ENCODE measurements around the gene TRPM5.

TRPM5 gene

DNA sequence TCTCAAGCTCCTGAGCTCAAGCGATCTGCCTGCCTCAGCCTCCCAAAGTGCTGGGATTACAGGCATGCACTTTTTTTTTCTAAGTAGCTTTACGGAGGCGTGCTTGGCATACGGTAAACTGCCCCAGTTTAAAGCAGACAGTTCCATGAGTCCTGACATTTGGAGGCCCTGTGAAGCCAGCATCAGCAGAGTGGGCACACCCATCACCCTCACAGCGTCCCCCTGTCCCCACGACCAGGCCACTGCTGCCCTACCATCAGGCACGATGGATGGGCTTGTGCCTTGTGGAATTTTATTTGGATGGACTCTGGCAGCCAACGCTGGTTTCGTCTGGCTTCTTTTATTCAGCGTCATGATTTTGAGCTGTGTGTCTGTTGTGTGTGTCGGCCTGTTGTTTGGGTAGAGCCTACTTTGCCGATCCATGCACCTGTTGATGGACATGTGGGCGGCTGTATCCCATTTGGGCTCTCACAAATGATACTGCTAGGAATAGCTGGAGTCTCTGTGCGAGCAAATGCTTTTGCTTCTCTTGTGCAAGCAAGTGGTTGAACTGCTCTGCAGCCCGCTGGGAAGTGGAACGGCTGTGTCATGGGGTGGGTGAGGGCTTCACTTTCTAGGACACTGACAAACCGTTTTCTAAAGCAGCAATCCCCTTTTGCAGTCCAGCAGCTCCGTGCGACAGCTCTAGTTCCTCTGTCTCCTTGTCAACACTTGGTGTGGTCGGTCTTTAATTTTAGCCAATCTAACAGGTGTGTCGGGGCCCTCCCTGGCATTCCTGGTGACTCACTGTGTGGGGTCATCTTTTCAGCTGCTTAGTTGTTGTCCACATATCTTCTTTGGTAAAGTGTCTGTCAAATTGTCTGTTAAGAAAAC is 24.3 kb upstream of the TRPM5 start:
- no peak for DNase-seq

DNA sequence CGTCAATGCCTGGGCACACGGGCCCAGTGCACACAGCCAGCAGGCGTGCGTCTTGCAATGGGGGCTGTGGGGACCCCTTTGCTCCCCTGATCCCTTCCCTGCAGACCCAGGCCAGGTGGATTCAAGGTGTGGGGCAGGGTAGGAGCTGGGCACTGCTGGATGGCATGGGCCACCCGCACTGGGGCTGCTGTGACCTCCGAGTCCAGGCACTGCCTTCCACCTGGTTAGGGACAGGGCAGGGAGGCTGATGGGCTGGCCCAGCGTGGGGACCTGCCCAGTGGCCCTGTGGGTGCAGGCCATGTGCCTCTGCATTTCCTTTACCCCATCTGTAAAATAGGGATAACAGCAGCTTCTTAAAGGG is 23.4 kb upstream of the TRPM5 start:
- no peak for DNase-seq

- peak; percentile 44 for DNase-seq
These were observed 22.8 kb upstream of the TRPM5 start for GRCh38 chr11:2466869-2467694.

DNA sequence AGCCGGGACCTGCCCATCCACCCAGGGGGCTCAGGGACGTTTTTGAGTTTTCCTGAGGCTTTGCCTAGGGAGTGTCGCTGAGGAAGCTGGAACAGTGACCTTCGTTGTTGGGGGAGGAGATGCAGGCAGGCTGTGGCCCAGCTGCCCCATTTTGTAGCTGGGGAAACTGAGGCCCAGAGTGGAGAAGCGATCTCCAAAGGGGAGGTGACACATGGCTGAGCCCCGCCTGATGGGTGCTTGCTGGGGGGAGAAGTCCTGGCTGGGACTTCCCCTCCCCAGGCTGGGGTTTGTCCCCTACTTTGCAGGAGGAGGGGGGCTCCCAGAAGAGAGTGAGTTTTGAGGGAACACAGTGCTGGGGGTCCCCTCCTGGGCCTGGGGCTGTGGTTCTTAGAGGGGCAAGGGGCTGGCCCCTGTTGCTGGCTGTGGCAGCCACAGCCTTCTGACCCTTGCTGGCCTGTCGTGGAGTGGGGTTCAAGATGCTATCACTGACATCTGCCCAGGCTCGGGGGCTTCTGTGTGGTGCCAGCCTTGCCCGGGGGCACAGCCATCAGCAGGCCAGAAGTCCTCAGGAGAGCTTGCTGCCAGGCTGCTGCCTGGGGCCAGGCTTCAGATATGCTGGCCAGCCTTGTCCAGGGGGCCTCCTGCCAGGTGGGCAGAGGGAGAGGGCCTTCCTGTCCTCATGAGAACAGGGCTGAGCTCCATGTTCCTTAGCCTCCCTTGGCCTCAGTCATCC is 21.9 kb upstream of the TRPM5 start:
- DNase-seq = no peak

- no peak for DNase-seq
These were observed 21.1 kb upstream of the TRPM5 start for GRCh38 chr11:2465202-2466068.

DNA sequence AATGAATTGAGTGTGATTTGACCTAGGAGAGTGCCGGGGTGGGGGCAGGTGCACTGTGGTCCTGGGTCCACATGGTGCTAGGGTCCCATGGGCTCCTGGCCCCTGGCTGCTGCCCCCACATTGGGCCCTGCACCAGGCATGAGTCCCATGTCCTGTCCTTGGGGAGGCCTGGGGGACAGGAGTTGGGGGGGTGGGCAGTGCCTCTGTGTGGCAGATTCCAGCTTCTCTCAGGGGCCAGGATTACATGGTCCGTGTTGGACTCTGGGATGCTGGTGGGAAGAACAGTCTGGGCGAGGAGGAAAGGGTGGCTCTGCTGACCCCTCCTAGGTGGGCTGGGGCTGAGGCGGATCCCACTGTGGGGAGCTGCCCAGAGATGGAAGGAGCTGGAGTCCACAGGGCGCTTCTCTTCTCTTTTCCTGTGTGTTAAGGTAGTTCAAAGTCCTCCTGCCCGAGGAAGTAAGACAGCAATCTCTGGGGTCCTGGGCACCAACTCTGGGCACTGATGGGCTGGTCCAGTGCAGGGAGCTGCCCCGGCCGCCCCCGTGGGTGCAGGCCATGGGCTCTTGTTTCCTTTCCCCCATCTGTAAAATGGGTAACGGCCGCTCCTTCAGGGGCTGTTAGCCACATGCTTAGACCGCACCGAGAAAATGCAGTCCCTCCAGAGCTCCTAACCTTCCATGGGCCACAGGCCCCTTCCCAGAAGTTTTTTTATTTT is 20.3 kb upstream of the TRPM5 start:
- no peak for DNase-seq

DNA sequence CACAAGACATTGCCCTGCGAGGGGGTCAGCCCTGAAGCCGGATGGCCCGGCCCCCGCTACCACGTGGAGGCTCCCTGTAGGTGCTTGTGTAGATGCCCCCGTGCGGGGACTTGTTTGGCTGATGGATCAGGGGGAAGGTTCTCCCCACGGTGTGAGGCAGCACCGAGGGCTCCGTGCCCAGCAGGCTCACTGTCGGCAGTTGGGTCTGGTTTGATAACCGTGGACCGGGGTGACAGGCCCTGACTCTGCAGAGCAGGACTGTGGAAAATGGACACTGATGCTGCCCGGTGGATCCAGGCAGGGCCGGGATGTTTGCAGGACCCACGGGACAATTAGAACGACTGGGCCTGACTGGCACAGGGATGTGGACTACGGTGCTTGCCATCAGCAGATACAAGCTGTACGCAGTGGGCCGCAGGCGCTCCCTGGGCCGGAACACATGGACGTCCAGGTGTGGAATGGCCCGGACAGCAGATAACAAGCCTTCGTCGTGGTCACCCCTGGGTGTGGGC is 19.5 kb upstream of the TRPM5 start:
- DNase-seq = no peak

- DNase-seq = no peak
These were observed 18.9 kb upstream of the TRPM5 start for GRCh38 chr11:2462986-2463765.

- DNase-seq = no peak
These were observed 18.2 kb upstream of the TRPM5 start for GRCh38 chr11:2462543-2462985.

- no peak for DNase-seq
These were observed 17.7 kb upstream of the TRPM5 start for GRCh38 chr11:2461956-2462542.

DNA sequence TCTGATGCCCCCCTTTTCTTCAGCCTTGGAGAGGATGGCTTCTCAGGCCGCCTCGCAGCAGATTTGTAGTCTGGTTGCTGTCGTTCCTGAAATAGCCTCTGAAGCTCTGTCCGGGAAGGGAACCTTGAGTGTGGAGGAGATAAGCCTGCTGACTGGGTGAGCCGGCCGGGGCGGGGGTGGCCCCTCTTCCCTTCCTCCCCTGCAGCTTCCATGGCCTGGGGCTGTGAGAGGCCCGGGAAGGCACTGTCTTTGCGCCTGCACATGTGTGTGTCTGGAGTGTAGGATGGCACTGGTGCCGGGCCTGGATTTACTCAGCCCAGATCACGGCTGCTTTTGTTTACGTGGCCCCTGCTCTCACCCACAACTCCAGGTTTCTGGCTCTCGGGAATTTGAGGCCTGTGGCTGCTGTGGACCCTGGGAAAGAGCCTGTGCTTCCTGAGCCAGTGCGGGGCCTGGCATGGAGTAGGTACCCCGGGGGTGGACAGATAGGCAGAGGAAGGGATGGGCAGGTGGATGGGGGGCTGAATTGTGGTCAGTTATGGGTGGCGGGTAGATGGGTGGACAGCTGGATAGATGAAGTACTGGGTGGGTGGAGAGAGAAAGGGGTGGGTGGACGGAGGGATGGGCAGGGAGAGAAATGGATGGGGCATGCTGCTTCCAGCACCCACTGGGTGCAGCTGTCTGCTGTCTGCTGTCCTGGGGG is 17.1 kb upstream of the TRPM5 start:
- no peak for DNase-seq

DNA sequence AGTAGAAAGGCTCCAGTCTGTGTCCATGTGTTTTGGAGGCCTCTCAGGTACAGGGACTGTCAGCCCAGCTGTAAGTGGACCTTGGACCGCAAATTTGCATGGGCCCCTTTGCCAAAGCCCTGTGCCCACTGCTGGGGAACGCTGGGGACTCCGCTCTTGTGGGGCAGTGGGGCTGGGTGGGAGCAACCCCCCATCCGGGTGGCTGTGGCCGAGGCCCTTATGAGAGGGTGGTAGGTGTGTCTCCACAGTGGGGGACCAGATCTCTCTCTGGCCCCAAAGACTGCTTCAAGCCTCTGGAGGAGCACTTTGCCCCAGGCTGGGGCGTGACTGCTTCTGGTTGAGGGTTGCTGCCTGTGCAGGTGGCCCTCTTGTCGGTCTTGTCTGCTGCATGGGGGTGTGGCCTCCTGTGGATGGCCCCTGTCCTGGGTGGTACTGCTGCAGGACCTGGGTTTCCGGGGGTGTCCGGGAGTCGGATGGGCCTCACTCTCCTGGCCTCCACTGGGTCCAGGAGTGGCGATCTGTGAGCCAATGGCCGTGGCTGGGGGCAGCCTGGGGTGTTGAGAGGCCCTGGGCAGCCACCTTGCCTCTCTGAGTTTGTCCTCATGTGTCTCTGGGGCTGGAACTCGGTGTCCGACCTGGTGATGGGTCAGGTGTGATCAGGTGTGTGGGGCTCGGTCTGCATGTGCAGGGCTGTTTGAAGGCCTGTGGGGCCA is 16.4 kb upstream of the TRPM5 start:
- DNase-seq = no peak

GRCh38 chr11:2459796-2460531 is 15.7 kb upstream of the TRPM5 start:
- no peak for DNase-seq

DNA sequence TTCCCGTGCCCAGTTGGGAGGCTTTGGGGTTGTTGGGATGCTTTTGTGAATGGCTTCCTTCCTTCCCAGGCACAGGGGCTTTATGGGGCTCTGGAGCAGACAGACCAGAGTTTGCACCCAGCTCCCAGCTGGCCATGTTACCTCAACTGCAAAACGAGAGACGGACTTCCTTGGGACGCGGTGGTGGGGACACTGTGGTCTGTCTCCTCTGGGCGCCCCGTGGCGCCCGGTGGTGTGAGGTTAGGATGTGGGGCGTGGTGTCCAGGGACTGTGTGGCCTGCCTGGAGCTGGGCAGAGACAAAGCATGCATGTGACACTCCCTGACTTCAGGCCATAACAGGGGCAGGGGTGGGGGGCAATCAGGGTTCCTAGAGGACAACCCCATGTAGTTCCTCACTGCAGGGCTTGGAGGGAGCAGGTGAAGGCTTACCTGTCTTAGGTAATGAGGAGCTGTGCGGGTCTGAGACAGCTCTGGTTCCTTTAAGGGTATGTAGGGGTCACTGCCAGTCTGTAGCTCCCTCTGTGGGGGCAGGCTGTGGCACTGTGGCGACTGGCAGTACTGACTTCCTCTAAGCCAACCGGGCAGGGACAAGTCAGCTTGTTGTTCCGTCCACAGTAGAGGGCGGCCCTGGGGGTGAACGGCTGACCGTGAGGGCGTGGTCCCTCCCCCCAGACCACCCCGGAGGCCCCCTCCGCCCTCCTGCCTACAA is 14.9 kb upstream of the TRPM5 start:
- no peak for DNase-seq

- no peak for DNase-seq
These were observed 14.0 kb upstream of the TRPM5 start for GRCh38 chr11:2458321-2458720.

- DNase-seq = no peak
These were observed 9.1 kb upstream of the TRPM5 start for GRCh38 chr11:2453436-2453835.

DNA sequence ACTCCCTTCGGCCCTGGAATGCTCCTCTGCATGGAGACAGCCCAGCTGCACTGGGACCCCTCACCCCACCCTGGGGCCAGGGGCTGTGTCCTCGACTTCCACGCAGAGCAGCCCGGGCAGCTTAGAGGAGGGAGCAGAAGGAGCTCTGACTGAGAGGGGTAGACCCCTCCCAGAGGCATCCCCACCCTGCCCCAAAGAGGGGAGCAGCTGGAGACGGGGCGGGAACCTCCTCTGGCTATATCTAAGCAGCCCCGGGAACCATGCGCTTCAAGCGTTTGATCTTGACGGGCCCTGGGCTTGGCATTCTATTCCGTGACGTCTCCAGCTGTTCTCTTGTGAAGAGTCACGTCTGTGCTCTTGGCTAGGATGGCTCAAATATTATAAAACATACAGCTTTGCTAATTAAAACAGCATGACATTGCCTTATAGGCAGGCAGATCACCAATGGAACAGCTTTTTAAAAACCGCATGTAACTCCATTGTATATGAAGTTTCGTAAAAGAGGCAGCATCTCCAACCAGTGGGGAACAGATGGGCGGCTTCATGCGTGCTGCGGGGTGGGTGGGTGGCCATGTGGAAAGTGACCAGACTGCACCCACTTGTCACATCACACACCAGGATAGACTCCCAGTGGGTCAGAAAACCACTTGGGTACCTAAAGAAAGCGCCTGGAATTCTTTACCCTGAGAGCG is 8.2 kb upstream of the TRPM5 start:
- no peak for DNase-seq

Measured in stimulated activated CD4-positive, alpha-beta T cell treated with anti-CD3 and anti-CD28 coated beads, Interleukin-1b, Interleukin-23, amount 100 ng/mL, for 48 hours (primary cell).